HG03064 (cell line): ENCODE results near the gene CCDC82.

Source experiments
- ATAC-seq: cut with Tn5 transposase; IDR thresholded peaks from one replicate; pipeline ENCODE4 v1.9.1; 2021; ENCODE audit warnings: low read depth; ENCODE audit not compliant: unreplicated experiment

CCDC82 gene

DNA sequence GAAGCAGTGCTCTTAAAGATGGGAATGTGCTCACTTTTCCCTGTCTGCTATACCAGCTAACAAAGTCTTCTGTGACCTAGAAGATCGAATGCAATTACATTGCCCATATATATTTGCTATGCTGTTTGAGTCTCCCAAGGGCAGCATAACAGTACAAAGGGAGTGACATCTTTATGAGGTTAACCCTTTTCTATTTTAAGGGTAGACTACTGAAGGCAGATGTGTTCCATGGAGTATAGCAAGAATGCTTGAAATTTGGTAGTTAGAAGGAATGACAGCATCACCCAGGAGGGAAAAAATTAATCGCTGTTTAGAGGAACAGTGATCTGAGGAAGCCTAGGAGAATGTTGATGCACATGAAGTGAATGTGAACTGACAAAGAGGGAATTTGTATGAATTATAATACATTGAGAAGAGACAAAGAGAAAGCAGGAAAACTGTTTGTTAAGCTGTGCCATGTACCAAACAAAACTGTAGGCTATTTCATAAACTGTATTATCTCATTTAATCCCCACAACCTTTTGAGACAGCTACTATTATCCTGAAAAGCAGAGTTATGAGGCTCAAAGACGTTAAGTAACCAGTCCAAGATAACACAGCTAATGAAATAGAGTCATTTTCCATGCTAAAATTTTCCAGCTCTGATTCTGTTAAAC is 59.7 kb downstream of the CCDC82 start:
- ATAC-seq, result no peak

DNA sequence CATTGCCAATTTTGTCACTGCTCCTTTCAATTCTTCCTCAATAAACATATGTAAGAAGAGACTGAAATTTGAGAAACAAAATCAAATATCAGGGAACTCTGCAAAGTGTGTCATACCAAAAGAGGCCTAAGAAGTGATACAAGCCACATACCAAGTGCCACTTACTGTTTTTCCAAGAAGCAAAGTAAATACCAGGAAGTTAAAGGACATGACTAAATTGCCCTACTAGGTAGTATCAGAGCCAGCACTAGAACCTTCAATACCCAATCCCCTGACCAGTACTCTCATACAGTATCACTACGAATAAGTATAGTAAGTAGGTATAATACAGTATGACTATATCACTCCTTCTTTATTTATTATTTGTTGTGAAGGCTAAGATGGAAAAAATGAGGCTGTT is 60.3 kb downstream of the CCDC82 start:
- ATAC-seq, result no peak

DNA sequence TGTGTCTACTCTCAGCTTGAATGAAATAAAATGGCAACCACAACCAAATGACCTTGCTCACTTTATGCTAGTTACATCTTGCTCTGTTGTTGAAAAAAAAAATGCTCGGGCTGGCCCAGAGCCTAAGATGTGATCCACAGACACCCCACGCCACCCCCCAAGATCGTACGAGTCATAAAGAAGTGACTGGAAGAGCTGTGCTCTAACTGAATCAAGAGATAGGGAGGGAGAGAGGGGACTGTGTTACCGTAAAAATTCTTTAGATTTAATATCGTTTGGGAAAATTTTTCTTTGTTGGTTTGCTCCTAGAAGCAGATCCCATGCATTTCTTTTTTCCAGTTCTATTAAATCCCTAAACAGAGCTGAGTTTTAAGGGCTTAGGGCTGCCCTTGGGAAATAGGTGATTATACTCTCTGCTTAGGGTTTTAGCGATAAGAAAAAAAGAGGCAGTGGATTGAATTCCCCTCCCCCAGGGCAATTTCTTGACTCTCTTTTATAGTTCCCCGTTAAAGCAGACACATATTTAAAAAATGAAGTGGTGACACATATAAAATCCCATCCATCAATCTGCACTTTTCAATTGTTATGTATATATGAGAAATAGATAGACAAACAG is 61.2 kb downstream of the CCDC82 start:
- ATAC-seq, result no peak

- no peak for ATAC-seq
Observed at GRCh38 chr11:96326959-96327358, 62.8 kb downstream of the CCDC82 start.

DNA sequence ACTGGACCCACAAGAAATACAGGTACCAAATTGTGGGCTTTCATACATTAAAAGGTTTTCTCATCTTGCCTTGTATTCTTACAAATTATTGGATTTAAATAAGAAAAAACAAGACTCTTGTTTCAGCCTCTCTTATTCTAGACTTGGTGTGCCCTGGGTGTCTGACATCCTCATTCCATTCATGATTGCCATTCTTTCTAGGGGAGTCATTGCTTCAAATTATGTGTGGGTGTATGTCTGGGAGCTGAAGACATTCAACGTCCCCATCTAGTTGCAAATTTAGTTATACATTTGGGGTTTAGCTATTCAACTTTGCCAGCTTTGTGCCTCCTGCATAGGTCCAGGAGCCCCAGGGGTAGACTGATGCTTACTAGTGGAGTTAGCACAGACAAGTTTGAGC is 64.8 kb downstream of the CCDC82 start:
- ATAC-seq, result no peak

GRCh38 chr11:96323642-96323985 is 66.1 kb downstream of the CCDC82 start:
- no peak for ATAC-seq

- no peak for ATAC-seq
Observed at GRCh38 chr11:96322775-96323641, 66.7 kb downstream of the CCDC82 start.

DNA sequence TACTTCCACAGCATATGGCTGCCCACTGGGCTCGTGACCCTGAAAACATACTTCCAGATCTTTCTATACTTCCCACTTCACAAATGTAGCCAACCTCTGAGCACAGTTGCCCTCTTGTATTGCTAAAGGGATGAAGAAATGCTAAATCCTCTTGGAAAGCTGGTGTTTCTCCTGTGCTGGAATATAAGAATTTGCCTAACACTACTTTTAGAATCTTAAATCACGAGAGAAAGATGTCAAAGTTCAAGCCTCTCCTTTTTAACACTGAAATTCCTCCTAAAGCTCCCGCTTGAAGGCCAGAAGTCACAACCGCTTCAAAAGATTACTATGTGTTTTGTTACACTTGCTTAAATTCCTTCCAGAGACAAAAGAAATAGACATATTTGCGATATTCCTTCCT is 68.6 kb downstream of the CCDC82 start:
- ATAC-seq, result no peak

- no peak for ATAC-seq
Observed at GRCh38 chr11:96319898-96320656, 69.6 kb downstream of the CCDC82 start.

DNA sequence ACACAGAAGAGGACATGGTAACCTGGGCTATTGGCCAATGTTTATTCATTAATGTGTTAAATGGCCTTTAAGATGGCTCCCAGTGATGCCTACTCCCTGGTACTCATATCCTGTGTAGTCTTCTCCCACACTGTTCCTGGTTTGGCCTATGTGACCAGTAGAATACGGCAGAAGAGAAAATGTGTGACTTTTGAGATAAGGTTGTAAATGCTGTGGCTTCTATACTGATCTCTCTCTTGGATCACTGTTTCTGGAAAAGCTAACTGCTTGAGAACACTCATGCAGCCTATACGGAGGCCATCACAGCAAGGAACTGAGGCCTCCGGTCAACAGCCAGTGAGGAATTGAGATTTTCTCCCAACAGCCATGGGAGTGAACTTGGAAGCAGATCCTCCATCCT is 70.9 kb downstream of the CCDC82 start:
- ATAC-seq, result no peak

- no peak for ATAC-seq
Observed at GRCh38 chr11:96318399-96318798, 71.3 kb downstream of the CCDC82 start.

GRCh38 chr11:96317985-96318384 is 71.7 kb downstream of the CCDC82 start:
- ATAC-seq, result no peak

- no peak for ATAC-seq
Observed at GRCh38 chr11:96317571-96317970, 72.1 kb downstream of the CCDC82 start.

- ATAC-seq, result no peak
Observed at GRCh38 chr11:96316869-96317268, 72.8 kb downstream of the CCDC82 start.

DNA sequence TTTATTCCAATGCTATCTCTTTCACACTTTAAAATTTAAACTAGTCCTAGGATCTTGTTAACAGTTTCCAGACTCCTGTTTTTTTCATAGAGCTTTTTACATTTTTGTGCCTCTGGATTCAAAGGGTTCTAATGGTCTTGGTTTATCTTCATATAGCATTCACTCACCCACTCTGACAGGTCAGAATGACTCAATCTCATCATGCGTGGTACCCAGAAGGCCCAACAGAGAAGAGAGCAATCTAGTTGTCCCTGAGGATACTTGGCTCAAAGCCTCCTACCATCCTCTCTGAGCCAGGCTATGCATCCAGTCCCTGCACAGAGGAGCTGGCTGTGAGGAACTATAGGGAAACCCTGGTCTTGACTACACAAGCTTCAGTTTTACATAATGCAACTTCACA is 74.2 kb downstream of the CCDC82 start:
- no peak for ATAC-seq

DNA sequence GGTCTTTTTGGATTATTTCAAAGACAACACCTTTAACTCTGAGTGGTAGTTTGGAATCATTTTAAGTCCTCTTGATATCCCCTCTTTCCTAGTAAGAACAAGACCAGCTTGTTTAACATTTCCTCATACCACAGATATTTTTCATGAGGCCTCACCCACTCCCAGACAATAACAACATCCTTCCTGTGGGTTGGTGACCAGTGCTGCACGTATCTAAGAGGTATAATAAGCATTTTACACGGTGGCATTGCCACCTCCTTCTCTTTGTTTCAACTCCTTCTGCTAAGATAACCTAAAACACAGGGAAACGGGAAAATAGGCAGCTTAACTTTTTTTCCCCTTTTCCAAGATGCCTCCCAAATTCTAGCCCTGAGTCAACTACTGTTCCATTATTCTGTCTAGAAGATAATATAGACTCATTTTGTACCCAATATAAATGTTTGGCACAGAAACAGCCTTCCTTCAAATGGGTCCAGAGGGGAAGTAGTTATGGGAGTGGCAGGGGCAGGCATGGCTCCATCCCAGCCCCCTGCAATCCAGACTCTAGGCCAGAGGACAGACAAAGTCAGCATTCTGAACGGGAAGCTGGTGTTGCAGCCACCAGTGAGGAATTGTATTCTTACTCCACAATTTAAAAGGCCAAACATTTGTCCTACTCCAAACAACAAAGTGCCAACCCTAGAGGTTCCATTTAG is 75.2 kb downstream of the CCDC82 start:
- ATAC-seq, result no peak

DNA sequence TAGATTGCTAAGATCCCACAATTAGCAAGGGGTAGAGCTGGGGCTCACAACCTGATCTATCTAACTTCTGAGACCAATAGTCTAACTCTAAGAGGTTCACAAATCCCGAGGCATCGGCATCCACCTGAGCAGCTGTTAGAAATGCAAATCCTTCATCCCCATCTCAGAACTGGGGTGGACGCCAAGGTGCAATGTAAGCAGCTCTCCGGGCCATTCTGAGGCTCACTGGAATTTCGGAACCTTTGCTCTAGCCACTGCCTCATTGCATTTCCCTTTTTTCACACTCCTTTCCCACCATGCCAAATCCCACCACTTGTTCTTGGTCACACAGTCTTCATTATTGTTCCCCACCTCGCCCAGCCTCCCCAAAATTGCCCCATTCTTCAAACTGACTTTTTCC is 76.5 kb downstream of the CCDC82 start:
- ATAC-seq, result no peak

DNA sequence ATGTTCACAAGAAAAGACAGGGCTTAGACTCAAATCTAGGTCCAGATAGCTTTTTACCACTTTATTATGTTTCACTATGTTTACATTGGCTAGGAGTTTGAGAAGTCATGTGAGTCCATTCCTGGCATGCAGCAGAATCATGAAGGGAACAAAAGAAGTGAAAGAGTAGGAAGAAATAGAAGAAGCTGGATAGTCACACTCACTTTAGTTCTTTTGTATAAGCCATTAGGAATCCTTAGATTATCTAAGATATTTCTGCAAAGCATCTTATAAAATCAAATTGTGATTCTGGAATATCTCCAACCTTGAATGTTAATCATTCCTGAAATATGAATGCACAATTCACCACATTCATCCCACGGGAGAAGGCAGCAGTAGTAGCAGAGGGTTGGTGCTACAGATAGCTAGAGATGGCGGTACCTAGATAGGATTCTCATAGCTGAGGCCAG is 78.6 kb downstream of the CCDC82 start:
- no peak for ATAC-seq

- ATAC-seq, result no peak
Observed at GRCh38 chr11:96310236-96310635, 79.5 kb downstream of the CCDC82 start.

GRCh38 chr11:96309643-96310017 is 80.1 kb downstream of the CCDC82 start:
- no peak for ATAC-seq
